GM12878 (cell line): ENCODE results near the gene LAMA4.

Experiments used
- CBFB ChIP-seq: IDR thresholded peaks from 2 replicates; pipeline ENCODE4 v1.6.1; 2016; ENCODE audit warnings: antibody characterized with exemption, low read depth
- CEBPB ChIP-seq, 2 experiments: fragments of 150-350 bp in 1 of 2; IDR thresholded peaks; 2 replicates each; pipeline ENCODE4 v1.6.1; 2012 to 2014; ENCODE audit warnings: low read depth in 2 of 2, low read length in 2 of 2, borderline replicate concordance in 1 of 2, inconsistent platforms in 1 of 2
- HDAC2 ChIP-seq: fragments of 200-600 bp; sonication (generic); IDR thresholded peaks from 2 replicates; pipeline ENCODE4 v1.6.1; 2017
- POLR2A ChIP-seq: IDR thresholded peaks from 2 replicates; pipeline ENCODE4 v1.6.1; 2011; ENCODE audit warnings: low read depth, mild to moderate bottlenecking, low read length
- SPI1 ChIP-seq: IDR thresholded peaks from 2 replicates; pipeline ENCODE4 v1.6.1; 2011; ENCODE audit warnings: low read depth, mild to moderate bottlenecking, low read length, moderate library complexity, borderline replicate concordance; ENCODE audit not compliant: insufficient read depth
- ZNF274 ChIP-seq: IDR thresholded peaks from one replicate; pipeline ENCODE4 v1.8.0; 2011; ENCODE audit not compliant: insufficient read length, insufficient read depth
- TF ChIP-seq, protein P1 (sequence below), 3 experiments: IDR thresholded peaks in 2 of 3; conservative IDR thresholded peaks in 1 of 3; 2 replicates each; pipeline ENCODE4 v1.5.1; 2011; ENCODE audit warnings: low read depth in 3 of 3, low read length in 3 of 3, mild to moderate bottlenecking in 3 of 3, control low read depth in 2 of 3, moderate library complexity in 2 of 3, inconsistent platforms in 1 of 3, mixed read lengths in 1 of 3; ENCODE audit not compliant: control insufficient read depth in 2 of 3, insufficient read depth in 1 of 3; ENCODE audit errors: extremely low read depth in 1 of 3

DNA sequence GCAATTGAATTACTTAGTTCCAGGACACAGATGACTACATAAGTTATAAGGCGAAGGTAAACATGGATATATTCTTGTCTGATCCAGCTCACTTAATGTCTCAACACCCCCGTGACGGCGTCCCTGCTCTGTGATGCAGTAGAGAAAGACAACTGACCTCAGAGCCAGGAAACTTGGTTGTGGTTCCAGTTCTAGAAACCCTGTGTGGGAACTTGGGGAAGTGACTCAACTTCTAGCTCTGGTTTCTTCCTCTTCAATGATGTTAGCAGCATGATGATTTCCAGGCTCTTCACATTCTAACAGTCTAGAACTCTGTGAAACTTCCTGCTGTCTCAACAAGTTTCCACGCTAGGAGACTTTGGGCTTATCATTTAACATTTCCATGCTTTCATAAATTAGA lies 18.4 kb downstream of the LAMA4 start:
- TF ChIP-seq, protein P1, sequence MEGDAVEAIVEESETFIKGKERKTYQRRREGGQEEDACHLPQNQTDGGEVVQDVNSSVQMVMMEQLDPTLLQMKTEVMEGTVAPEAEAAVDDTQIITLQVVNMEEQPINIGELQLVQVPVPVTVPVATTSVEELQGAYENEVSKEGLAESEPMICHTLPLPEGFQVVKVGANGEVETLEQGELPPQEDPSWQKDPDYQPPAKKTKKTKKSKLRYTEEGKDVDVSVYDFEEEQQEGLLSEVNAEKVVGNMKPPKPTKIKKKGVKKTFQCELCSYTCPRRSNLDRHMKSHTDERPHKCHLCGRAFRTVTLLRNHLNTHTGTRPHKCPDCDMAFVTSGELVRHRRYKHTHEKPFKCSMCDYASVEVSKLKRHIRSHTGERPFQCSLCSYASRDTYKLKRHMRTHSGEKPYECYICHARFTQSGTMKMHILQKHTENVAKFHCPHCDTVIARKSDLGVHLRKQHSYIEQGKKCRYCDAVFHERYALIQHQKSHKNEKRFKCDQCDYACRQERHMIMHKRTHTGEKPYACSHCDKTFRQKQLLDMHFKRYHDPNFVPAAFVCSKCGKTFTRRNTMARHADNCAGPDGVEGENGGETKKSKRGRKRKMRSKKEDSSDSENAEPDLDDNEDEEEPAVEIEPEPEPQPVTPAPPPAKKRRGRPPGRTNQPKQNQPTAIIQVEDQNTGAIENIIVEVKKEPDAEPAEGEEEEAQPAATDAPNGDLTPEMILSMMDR (IDR thresholded peaks at IDR 0.05 in 2 of 3, conservative IDR thresholded peaks at IDR 0.05 in 1 of 3; ENCODE audit: control insufficient read depth in 2 of 3, extremely low read depth in 1 of 3, insufficient read depth in 1 of 3, low read depth in 3 of 3, low read length in 3 of 3) = no peak
- no peak for TF ChIP-seq POLR2A
- no peak for TF ChIP-seq ZNF274
- TF ChIP-seq CBFB = no peak
- no peak for TF ChIP-seq SPI1
- no peak for TF ChIP-seq HDAC2
- no peak for TF ChIP-seq CEBPB (IDR thresholded peaks at IDR 0.05; ENCODE audit: borderline replicate concordance in 1 of 2, low read depth in 2 of 2, low read length in 2 of 2)
